ENCODE data around the gene TUBA4A. TPM values are rescaled to one million over a fixed set of nuclear protein-coding genes. Genes with fewer than 3 reads are reported as not detected.

The TUBA4A gene
- total RNA-seq, 2 experiments from 2014 or later: 261 to 339 TPM

DNA sequence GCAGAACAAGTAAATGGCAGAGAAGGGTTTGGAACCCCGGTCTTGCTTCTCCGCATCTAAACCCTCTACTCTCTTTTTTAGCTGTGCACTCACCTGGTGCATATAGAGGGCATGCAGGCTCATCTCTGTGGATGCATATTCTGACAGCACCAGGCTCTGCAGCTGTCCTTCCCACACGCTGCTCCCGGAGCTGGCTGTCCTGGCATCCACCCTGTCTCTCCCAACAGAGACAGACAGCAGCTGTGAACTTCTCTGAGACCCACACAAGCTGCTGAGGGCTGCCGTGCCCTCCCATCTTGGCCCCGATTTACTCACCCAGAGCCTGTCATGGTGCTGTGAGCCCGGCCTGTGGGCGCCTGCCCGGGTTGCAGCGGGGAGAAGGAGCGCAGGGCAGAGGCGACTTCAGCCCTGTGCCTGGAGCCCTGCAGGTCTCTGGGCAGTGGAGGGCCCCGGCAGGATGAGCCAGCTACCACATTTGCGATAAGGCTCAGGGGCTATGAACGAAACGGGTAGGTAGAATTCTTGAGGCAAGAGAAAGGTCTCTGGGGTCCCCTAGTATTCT, 31.7 kb downstream of the TUBA4A start:
- POLR2A ChIA-PET: no interaction called here
- H3K27ac Mint-ChIP-seq: no peak overlapping the region
- H3K4me1 Mint-ChIP-seq: peaks cover 21% of the 10 kb centered on the region
- H3K36me3 Mint-ChIP-seq (ENCODE audit: low read depth): peaks cover 54% of the 10 kb centered on the region
- no peak overlapping the region for H3K4me3 Mint-ChIP-seq
- DNase-seq: no peak
- CTCF ChIA-PET: interaction anchor here (1.2 to 2.9 kb wide), 6 partner anchors 14 to 73 kb away, joined by 3 to 8 read pairs (median 4); partner anchors contain the start of gene ZFAND2B
- H3K9me3 Mint-ChIP-seq: no peaks in the 10 kb centered on the region
- no peaks in the 10 kb centered on the region for H3K27me3 Mint-ChIP-seq

DNA sequence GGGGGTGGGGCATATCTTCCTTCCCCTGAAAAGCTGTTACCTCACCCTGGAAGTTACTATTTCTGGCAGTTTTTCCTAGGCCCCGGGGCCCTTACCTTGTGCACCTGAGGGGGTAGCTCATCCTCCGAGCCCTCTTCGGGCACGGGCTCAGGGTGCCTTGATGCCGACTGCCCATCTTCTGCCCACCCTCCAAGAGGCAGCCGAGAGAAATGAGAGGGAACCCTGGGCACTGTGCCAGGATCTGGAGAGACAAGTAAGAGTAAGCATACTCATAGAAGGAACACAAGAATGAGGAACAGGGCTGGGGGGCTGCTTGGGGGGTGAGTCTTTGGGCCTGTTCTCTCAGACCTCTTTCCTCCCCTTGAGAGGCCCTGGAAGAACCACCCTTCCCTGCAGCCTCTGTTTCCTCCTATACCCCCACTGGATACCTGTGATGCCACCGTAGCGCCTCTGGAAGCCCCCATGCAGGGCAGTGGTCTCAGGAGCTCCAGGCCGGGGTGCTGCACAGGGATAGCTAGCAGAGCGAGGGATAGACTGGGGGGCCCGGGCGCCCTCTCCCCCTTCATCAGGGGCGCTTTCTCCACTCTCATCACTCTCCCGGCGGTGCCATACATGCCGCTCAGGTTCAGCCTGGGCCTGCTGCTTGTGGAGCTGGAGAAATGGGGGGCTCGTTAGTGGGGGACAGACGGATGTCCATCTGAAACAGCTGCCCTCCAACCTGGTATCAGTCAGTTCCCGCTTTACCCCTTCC, 32.9 kb downstream of the TUBA4A start:
- CTCF ChIA-PET: interaction anchor here (1.0 to 2.9 kb wide), 6 partner anchors 9 to 74 kb away, joined by 3 to 8 read pairs (median 4); partner anchors contain the start of gene ZFAND2B
- no peaks in the 10 kb centered on the region for H3K9me3 Mint-ChIP-seq
- peaks cover 47% of the 10 kb centered on the region for H3K36me3 Mint-ChIP-seq (ENCODE audit: low read depth)
- no peak overlapping the region for H3K4me3 Mint-ChIP-seq
- DNase-seq: no peak
- POLR2A ChIA-PET: no interaction called here
- peaks cover 26% of the 10 kb centered on the region for H3K4me1 Mint-ChIP-seq
- no peak overlapping the region for H3K27ac Mint-ChIP-seq
- no peaks in the 10 kb centered on the region for H3K27me3 Mint-ChIP-seq

- no peaks in the 10 kb centered on the region for H3K9me3 Mint-ChIP-seq
- H3K36me3 Mint-ChIP-seq (ENCODE audit: low read depth): peaks cover 40% of the 10 kb centered on the region
- ChIA-PET POLR2A (no interaction called here), CTCF (interaction anchor here (1.0 to 2.9 kb wide), 6 partner anchors 12 to 79 kb away, joined by 3 to 8 read pairs (median 4); no protein-coding TSS in a partner anchor)
- no peaks in the 10 kb centered on the region for H3K27me3 Mint-ChIP-seq
- no peak overlapping the region for H3K27ac Mint-ChIP-seq
- peaks cover 24% of the 10 kb centered on the region for H3K4me1 Mint-ChIP-seq
- DNase-seq: no peak
- H3K4me3 Mint-ChIP-seq: peak overlapping the region; percentile 8
Observed at GRCh38 chr2:219219784-219220532, 33.8 kb downstream of the TUBA4A start.

- H3K36me3 Mint-ChIP-seq (ENCODE audit: low read depth): peaks cover 38% of the 10 kb centered on the region
- peaks cover 25% of the 10 kb centered on the region for H3K4me1 Mint-ChIP-seq
- POLR2A ChIA-PET: interaction anchor here (0.6 to 1.5 kb wide), 2 partner anchors 10 to 42 kb away, joined by 3 read pairs; no protein-coding TSS in a partner anchor
- peak; percentile 89 for DNase-seq
- H3K27ac Mint-ChIP-seq: peak within 1 kb of the TSS; percentile 86
- H3K4me3 Mint-ChIP-seq: peak within 1 kb of the TSS; percentile 71
- H3K27me3 Mint-ChIP-seq: no peaks in the 10 kb centered on the region
- CTCF ChIA-PET: interaction anchor here (0.5 to 2.9 kb wide), 14 partner anchors 10 to 1077 kb away, joined by 3 to 8 read pairs (median 4); partner anchors contain the start of genes ANKZF1, ATG9A, CNPPD1 and GLB1L
- H3K9me3 Mint-ChIP-seq: no peaks in the 10 kb centered on the region
Observed at GRCh38 chr2:219218732-219219701, 34.7 kb downstream of the TUBA4A start, which contains the start of gene ABCB6. Gene ABCB6 (minus strand): TSS chr2:219218958. CDS start chr2:219218673, 285 bp downstream.

- peaks cover 34% of the 10 kb centered on the region for H3K36me3 Mint-ChIP-seq (ENCODE audit: low read depth)
- peaks cover 25% of the 10 kb centered on the region for H3K4me1 Mint-ChIP-seq
- H3K4me3 Mint-ChIP-seq: peak overlapping the region; percentile 71
- peak overlapping the region; percentile 86 for H3K27ac Mint-ChIP-seq
- ChIA-PET CTCF (interaction anchor here (0.7 to 2.2 kb wide), 14 partner anchors 9 to 653 kb away, joined by 3 to 6 read pairs (median 4); partner anchors contain the start of genes ANKZF1, ATG9A, CNPPD1 and GLB1L), POLR2A (interaction anchor here (0.6 to 1.5 kb wide), 2 partner anchors 11 to 43 kb away, joined by 3 read pairs; no protein-coding TSS in a partner anchor)
- DNase-seq: peak; percentile 25
- H3K9me3 Mint-ChIP-seq: no peaks in the 10 kb centered on the region
- no peaks in the 10 kb centered on the region for H3K27me3 Mint-ChIP-seq
Observed at GRCh38 chr2:219218217-219218731, 35.4 kb downstream of the TUBA4A start.

DNA sequence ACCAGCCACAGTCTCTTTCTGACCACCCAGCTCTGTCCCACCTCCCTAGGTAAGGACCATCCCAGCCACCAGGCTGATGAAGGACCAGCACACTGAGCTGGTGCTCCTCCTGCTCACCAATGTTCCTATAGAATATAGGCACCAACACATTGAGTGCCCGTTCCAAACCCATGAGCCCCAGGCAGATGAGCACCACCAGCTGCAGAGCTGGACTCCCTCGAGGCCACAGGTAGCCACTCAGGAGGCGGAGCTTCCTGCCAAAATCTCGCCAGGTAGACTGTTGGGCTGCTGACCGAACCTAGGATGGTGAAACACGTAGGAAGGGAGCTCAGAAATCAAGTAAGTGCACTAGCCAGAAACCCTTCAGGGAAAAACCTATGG, 37.2 kb downstream of the TUBA4A start:
- ChIA-PET POLR2A (no interaction called here), CTCF (interaction anchor here (0.5 to 2.2 kb wide), 8 partner anchors 8 to 78 kb away, joined by 3 to 8 read pairs (median 4); partner anchors contain the start of genes NHEJ1 and ZFAND2B)
- Mint-ChIP-seq H3K9me3 (no peaks in the 10 kb centered on the region), H3K4me1 (peaks cover 31% of the 10 kb centered on the region), H3K36me3 (ENCODE audit: low read depth) (peaks cover 31% of the 10 kb centered on the region), H3K27me3 (no peaks in the 10 kb centered on the region), H3K27ac (peak overlapping the region; percentile 70), H3K4me3 (no peak overlapping the region)
- no peak for DNase-seq

- ChIA-PET CTCF (interaction anchor here (0.5 to 2.1 kb wide), 6 partner anchors 8 to 79 kb away, joined by 3 to 8 read pairs (median 4); partner anchors contain the start of genes NHEJ1 and ZFAND2B), POLR2A (no interaction called here)
- H3K4me1 Mint-ChIP-seq: peaks cover 37% of the 10 kb centered on the region
- DNase-seq: no peak
- H3K9me3 Mint-ChIP-seq: no peaks in the 10 kb centered on the region
- no peak overlapping the region for H3K4me3 Mint-ChIP-seq
- H3K27ac Mint-ChIP-seq: no peak overlapping the region
- no peaks in the 10 kb centered on the region for H3K27me3 Mint-ChIP-seq
- peaks cover 27% of the 10 kb centered on the region for H3K36me3 Mint-ChIP-seq (ENCODE audit: low read depth)
Observed at GRCh38 chr2:219215871-219216534, 37.7 kb downstream of the TUBA4A start.

DNA sequence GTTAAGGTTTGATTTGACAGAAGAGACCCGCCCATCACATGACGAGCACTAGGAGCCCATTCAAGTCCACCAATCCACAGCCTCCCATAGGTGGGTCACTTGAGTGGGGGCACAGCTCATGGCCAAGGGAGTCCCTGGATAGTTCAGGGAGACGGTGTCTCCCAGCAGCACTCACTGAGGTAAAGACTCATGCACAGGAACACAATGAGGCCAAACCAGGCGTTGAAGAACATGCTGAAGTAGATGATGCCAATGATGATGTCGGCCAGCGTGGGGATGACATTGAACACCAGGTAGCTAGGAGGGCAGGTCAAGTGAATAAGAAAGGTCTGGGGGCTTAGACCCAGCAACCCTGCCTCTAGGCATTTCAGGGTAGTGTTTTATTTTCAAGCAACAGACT, 38.9 kb downstream of the TUBA4A start:
- ChIA-PET POLR2A (no interaction called here), CTCF (interaction anchor here (0.9 to 1.1 kb wide), 3 partner anchors 10 to 40 kb away, joined by 3 read pairs; no protein-coding TSS in a partner anchor)
- Mint-ChIP-seq H3K4me1 (peaks cover 49% of the 10 kb centered on the region), H3K36me3 (ENCODE audit: low read depth) (peaks cover 22% of the 10 kb centered on the region), H3K27me3 (no peaks in the 10 kb centered on the region), H3K27ac (no peak overlapping the region), H3K9me3 (no peaks in the 10 kb centered on the region), H3K4me3 (no peak overlapping the region)
- DNase-seq: no peak

GRCh38 chr2:219214141-219214540, 39.6 kb downstream of the TUBA4A start:
- CTCF ChIA-PET: interaction anchor here (0.9 to 1.1 kb wide), 2 partner anchors 9 to 10 kb away, joined by 3 read pairs; no protein-coding TSS in a partner anchor
- H3K4me1 Mint-ChIP-seq: peaks cover 53% of the 10 kb centered on the region

DNA sequence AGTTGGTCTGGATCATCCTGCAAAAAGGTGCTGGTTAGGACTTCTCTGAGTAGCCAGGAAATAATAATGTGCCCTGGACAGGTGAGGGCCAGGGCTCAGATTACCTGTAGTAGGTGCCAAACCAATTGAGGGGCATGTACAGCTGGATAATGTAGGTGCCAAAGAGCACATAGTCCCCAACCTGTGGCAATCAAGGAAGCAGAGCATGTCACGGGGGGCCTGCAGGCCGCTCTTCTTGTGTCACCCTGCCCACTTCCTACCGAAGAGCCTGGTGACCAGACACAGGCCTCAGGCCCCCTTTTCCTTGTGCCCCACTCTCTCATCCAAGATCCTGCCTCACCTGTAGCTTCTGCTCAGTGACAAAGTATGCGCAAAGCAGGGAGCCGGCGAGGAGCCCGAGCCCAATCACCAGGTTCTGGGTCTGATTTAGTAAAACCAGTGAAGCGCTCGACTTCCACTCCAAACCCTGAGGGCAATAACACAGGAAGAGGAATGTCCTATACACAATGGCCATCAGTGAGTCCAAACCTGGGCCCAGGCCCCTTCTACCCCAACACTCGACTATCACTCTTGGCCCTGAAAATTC, 40.1 kb downstream of the TUBA4A start:
- no peak overlapping the region for H3K4me3 Mint-ChIP-seq
- POLR2A ChIA-PET: no interaction called here
- H3K27me3 Mint-ChIP-seq: no peaks in the 10 kb centered on the region
- H3K9me3 Mint-ChIP-seq: no peaks in the 10 kb centered on the region
- peaks cover 23% of the 10 kb centered on the region for H3K36me3 Mint-ChIP-seq (ENCODE audit: low read depth)
- peak overlapping the region; percentile 22 for H3K27ac Mint-ChIP-seq
- CTCF ChIA-PET: interaction anchor here (0.6 to 1.1 kb wide), 2 partner anchors 81 to 987 kb away, joined by 3 to 7 read pairs; no protein-coding TSS in a partner anchor
- peaks cover 56% of the 10 kb centered on the region for H3K4me1 Mint-ChIP-seq
- DNase-seq: no peak

More at GRCh38 chr2:219214141-219214540, 39.6 kb downstream of the TUBA4A start:
- Mint-ChIP-seq H3K27ac (no peak overlapping the region), H3K4me3 (no peak overlapping the region), H3K36me3 (ENCODE audit: low read depth) (peaks cover 21% of the 10 kb centered on the region), H3K9me3 (no peaks in the 10 kb centered on the region), H3K27me3 (no peaks in the 10 kb centered on the region)
- POLR2A ChIA-PET: no interaction called here
- DNase-seq: no peak

Measured in activated CD4-positive, alpha-beta T cell treated with anti-CD3 and anti-CD28 coated beads, Interleukin-2, amount 10 ng/mL, durations not matched to agents 7 days and 5 days (primary cell).